Mucosa of descending colon (tissue), 3 donors: ENCODE results near the gene RCOR2. TPM values are rescaled to one million over a fixed set of nuclear protein-coding genes. Genes with fewer than 3 reads are reported as not detected.

Experiments
- ATAC-seq: fragments of 200-7000 bp; cut with Tn5 transposase; one replicate; pipeline ENCODE4 v1.9.1; 2020; ENCODE audit warnings: mild to moderate bottlenecking, moderate library complexity
- DNase-seq, 3 donors: peaks; one replicate each; pipeline ENCODE4 v3.0.0-alpha.2; 2020
- H3K36me3 ChIP-seq: fragments of 200-600 bp; one replicate; pipeline ENCODE4 v1.8.0; 2021; ENCODE audit warnings: low read depth, mild to moderate bottlenecking
- H3K4me1 ChIP-seq: fragments of 200-600 bp; one replicate; pipeline ENCODE4 v1.8.0; 2021; ENCODE audit warnings: low read depth, mild to moderate bottlenecking
- H3K4me3 ChIP-seq: fragments of 200-600 bp; one replicate; pipeline ENCODE4 v1.8.0; 2021; ENCODE audit warnings: mild to moderate bottlenecking
- H3K9me3 ChIP-seq: fragments of 200-600 bp; one replicate; pipeline ENCODE4 v1.8.0; 2021; ENCODE audit warnings: mild to moderate bottlenecking
- CTCF ChIP-seq: fragments of 200-600 bp; IDR thresholded peaks from one replicate; pipeline ENCODE4 v1.8.0; 2022; ENCODE audit warnings: antibody characterized with exemption, mild to moderate bottlenecking
- intact Hi-C, 2 donors: fragments of 100-400 bp; cut with DNase I in 1 of 2; cut with micrococcal nuclease in 1 of 2; formaldehyde crosslinking; loops; one replicate each; pipeline versions ENCODE4 v1.11.0 to v1.11.1; 2022; cut with DNase I, micrococcal nuclease
- total RNA-seq, 3 donors: library from RNA; stranded (reverse); fragmentation: NEBNext Ultra II Directional in 2 of 3; extraction: Animal tissue kit (Norgen Biotek cat#: 25700) in 2 of 3; gene quantifications; one replicate each; pipeline versions ENCODE4 v1.2.1 to v1.2.4, GENCODE V29; 2021 to 2023
- donor health status: DM: no; HTN: no; CAD: no; lungs with moderate emphysema.
- donor health status: DM: no; HTN: no; CAD: no.
- donor health status: DM: no; HTN: yes; CAD: no.

The RCOR2 gene
- total RNA-seq, 3 donors from 2014 or later, result 1.2 to 3.7 (median 1.6) TPM

GRCh38 chr11:63920939-63921417 lies 4.0 kb upstream of the RCOR2 start:
- Histone ChIP-seq H3K36me3 (no peaks in the 10 kb centered on the region), H3K9me3 (no peaks in the 10 kb centered on the region), H3K4me3 (no peak overlapping the region), H3K4me1 (peaks cover 35% of the 10 kb centered on the region)
- TF ChIP-seq CTCF, result no peak
- DNase-seq (peak in 2 of 3 donors; percentile 38 to 48), ATAC-seq (no peak)
- intact Hi-C loops, result no loop called here

- H3K4me1 ChIP-seq, result peaks cover 39% of the 10 kb centered on the region
Measured at GRCh38 chr11:63920126-63920938, 3.4 kb upstream of the RCOR2 start.

GRCh38 chr11:63919267-63920125 lies 2.5 kb upstream of the RCOR2 start:
- Histone ChIP-seq H3K36me3 (no peaks in the 10 kb centered on the region), H3K4me3 (no peak overlapping the region), H3K4me1 (peaks cover 39% of the 10 kb centered on the region), H3K9me3 (no peaks in the 10 kb centered on the region)
- no peak for TF ChIP-seq CTCF
- intact Hi-C loops, result no loop called here
- ATAC-seq (peak; percentile 46), DNase-seq (peak; percentile 64 to 81 (median 75))

More at GRCh38 chr11:63920126-63920938, 3.4 kb upstream of the RCOR2 start:
- TF ChIP-seq CTCF, result no peak
- DNase-seq, result peak; percentile 85 to 92 (median 91)
- Histone ChIP-seq H3K9me3 (no peaks in the 10 kb centered on the region), H3K4me3 (no peak overlapping the region), H3K36me3 (no peaks in the 10 kb centered on the region)
- intact Hi-C loops, result no loop called here
- ATAC-seq, result peak; percentile 76

GRCh38 chr11:63918507-63919191 lies 1.7 kb upstream of the RCOR2 start:
- Histone ChIP-seq H3K4me1 (peaks cover 39% of the 10 kb centered on the region), H3K36me3 (no peaks in the 10 kb centered on the region), H3K4me3 (no peak overlapping the region), H3K9me3 (no peaks in the 10 kb centered on the region)
- intact Hi-C loops, result no loop called here
- TF ChIP-seq CTCF, result no peak
- DNase-seq (peak in 2 of 3 donors; percentile 47 to 58), ATAC-seq (peak; percentile 2)
